Activated T-helper 9 cell treated with anti-CD3 and anti-CD28 coated beads, Interleukin-2, amount 50 U/mL, for 16 hours (primary cell): ENCODE data around the gene TYRO3.

Source experiments
- DNase-seq: peaks from one replicate; pipeline ENCODE4 v3.0.0-alpha.2; 2020; ENCODE audit warnings: low read depth

Gene TYRO3

GRCh38 chr15:41605566-41605965 is 46.6 kb downstream of the TYRO3 start:
- DNase-seq, result no peak

GRCh38 chr15:41606997-41607396 is 48.0 kb downstream of the TYRO3 start:
- DNase-seq, result no peak

- no peak for DNase-seq
Measured at GRCh38 chr15:41609123-41609522, 50.1 kb downstream of the TYRO3 start.

GRCh38 chr15:41610048-41610447 is 51.0 kb downstream of the TYRO3 start:
- no peak for DNase-seq

- no peak for DNase-seq
Measured at GRCh38 chr15:41620536-41621199, 61.7 kb downstream of the TYRO3 start.

- DNase-seq, result peak; percentile 72
Measured at GRCh38 chr15:41621200-41622193, 62.5 kb downstream of the TYRO3 start.

GRCh38 chr15:41622901-41623300 is 63.9 kb downstream of the TYRO3 start:
- DNase-seq, result no peak

GRCh38 chr15:41627203-41627602 is 68.2 kb downstream of the TYRO3 start:
- no peak for DNase-seq

GRCh38 chr15:41629463-41629862 is 70.5 kb downstream of the TYRO3 start:
- no peak for DNase-seq

GRCh38 chr15:41629883-41630282 is 70.9 kb downstream of the TYRO3 start:
- DNase-seq, result no peak

- no peak for DNase-seq
Measured at GRCh38 chr15:41630616-41631217, 71.7 kb downstream of the TYRO3 start.

- DNase-seq, result no peak
Measured at GRCh38 chr15:41631880-41632470, 73.0 kb downstream of the TYRO3 start.
